ENCODE results near the gene OR4P4.

The OR4P4 gene

GRCh38 chr11:55634813-55635212 lies at the start of gene OR4P4:
TSS of gene OR4P4 (plus strand) at chr11:55635113.
- DNase-seq (ENCODE audit: low read depth, low spot score), result no peak

- no peak for DNase-seq (ENCODE audit: low read depth, low spot score)
These were observed 27.4 kb upstream of the OR4P4 start, which contains the start of gene OR4C11 for GRCh38 chr11:55607545-55607944. TSS of gene OR4C11 (minus strand) at chr11:55607645. CDS start at chr11:55604373, 3,272 bp downstream.

GRCh38 chr11:55624531-55624930 lies 10.4 kb upstream of the OR4P4 start:
- no peak for DNase-seq (ENCODE audit: low read depth, low spot score)

- no peak for DNase-seq (ENCODE audit: low read depth, low spot score)
These were observed 13.1 kb downstream of the OR4P4 start, which contains the start of gene OR4S2 for GRCh38 chr11:55648027-55648426. TSS of gene OR4S2 (plus strand) at chr11:55648327. CDS start at chr11:55650904, 2,577 bp downstream.

- DNase-seq (ENCODE audit: low read depth, low spot score), result no peak
These were observed 17.6 kb downstream of the OR4P4 start for GRCh38 chr11:55652560-55652959.

- DNase-seq (ENCODE audit: low read depth, low spot score), result no peak
These were observed 20.2 kb downstream of the OR4P4 start for GRCh38 chr11:55655096-55655495.

GRCh38 chr11:55658031-55658573 lies 23.2 kb downstream of the OR4P4 start:
- DNase-seq (ENCODE audit: low read depth, low spot score), result no peak

GRCh38 chr11:55658608-55659007 lies 23.7 kb downstream of the OR4P4 start:
- DNase-seq (ENCODE audit: low read depth, low spot score), result no peak

- DNase-seq (ENCODE audit: low read depth, low spot score), result no peak
These were observed 27.0 kb downstream of the OR4P4 start, which contains the start of gene OR4C6 for GRCh38 chr11:55661901-55662300. TSS of gene OR4C6 (plus strand) at chr11:55662201. CDS start at chr11:55665167, 2,966 bp downstream.

GRCh38 chr11:55669376-55669775 lies 34.5 kb downstream of the OR4P4 start:
- no peak for DNase-seq (ENCODE audit: low read depth, low spot score)

- DNase-seq (ENCODE audit: low read depth, low spot score), result no peak
These were observed 38.9 kb downstream of the OR4P4 start for GRCh38 chr11:55673860-55674259.

Measured in ELF-1 (cell line).